Measurements from ENCODE around the gene MYL2. TPM values are rescaled to one million over a fixed set of nuclear protein-coding genes. Genes with fewer than 3 reads are reported as not detected.

The MYL2 gene
- total RNA-seq, 1 donor from 2014 or later = not detected

DNA sequence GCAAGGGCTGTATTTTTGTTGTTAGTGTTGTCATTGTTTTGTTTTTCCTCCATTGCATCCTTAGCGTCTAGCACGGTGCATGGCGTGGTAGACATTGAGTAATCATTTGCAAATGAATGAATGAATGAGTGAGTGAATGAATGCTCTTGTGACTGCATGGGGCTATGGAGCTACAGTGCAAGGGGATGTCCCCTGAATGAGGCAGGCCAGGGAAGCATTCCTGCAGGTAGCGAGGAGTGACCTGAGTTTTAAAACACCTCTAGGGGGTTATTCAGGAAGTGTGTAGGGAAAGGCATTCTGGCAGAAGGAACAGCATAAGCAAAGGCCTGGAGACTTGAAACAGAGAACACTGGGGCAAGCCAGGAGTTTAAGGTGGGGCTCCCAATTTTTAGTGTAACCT lies 16.9 kb downstream of the MYL2 start:
- DNase-seq (ENCODE audit: low read depth) = no peak
- TF ChIP-seq, protein P1, sequence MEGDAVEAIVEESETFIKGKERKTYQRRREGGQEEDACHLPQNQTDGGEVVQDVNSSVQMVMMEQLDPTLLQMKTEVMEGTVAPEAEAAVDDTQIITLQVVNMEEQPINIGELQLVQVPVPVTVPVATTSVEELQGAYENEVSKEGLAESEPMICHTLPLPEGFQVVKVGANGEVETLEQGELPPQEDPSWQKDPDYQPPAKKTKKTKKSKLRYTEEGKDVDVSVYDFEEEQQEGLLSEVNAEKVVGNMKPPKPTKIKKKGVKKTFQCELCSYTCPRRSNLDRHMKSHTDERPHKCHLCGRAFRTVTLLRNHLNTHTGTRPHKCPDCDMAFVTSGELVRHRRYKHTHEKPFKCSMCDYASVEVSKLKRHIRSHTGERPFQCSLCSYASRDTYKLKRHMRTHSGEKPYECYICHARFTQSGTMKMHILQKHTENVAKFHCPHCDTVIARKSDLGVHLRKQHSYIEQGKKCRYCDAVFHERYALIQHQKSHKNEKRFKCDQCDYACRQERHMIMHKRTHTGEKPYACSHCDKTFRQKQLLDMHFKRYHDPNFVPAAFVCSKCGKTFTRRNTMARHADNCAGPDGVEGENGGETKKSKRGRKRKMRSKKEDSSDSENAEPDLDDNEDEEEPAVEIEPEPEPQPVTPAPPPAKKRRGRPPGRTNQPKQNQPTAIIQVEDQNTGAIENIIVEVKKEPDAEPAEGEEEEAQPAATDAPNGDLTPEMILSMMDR (IDR thresholded peaks at IDR 0.05; ENCODE audit: insufficient read depth, low read length, poor library complexity, severe bottlenecking) = no peak
- Histone ChIP-seq H3K4me3 (ENCODE audit: low read depth, low read length) (no peak overlapping the region), H3K27me3 (ENCODE audit: control insufficient read depth, insufficient read depth, low read length) (no peaks in the 10 kb centered on the region), H3K36me3 (ENCODE audit: control insufficient read depth, insufficient read depth, low read length) (no peaks in the 10 kb centered on the region)

DNA sequence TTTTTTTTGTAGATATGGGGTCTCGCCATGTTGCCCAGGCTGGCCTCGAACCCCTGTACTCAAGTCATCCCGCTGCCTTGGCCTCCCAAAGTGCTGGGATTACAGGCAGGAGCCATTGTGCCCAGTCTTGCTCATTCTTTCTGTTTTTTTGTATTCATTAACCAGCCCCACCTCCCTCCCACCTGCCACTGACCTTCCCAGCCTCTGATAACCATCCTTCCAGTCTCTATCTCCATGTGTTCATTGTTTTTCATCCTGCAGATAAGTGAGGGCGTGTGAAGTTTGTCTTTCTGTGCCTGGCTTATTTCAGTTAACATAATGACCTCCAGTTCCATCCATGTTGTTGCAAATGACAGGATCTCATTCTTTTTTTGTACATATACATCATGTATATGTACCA lies 19.0 kb downstream of the MYL2 start:
- TF ChIP-seq, protein P1 (IDR thresholded peaks at IDR 0.05; ENCODE audit: insufficient read depth, low read length, poor library complexity, severe bottlenecking) = no peak
- Histone ChIP-seq H3K4me3 (ENCODE audit: low read depth, low read length) (no peak overlapping the region), H3K27me3 (ENCODE audit: control insufficient read depth, insufficient read depth, low read length) (no peaks in the 10 kb centered on the region), H3K36me3 (ENCODE audit: control insufficient read depth, insufficient read depth, low read length) (no peaks in the 10 kb centered on the region)
- DNase-seq (ENCODE audit: low read depth) = no peak

DNA sequence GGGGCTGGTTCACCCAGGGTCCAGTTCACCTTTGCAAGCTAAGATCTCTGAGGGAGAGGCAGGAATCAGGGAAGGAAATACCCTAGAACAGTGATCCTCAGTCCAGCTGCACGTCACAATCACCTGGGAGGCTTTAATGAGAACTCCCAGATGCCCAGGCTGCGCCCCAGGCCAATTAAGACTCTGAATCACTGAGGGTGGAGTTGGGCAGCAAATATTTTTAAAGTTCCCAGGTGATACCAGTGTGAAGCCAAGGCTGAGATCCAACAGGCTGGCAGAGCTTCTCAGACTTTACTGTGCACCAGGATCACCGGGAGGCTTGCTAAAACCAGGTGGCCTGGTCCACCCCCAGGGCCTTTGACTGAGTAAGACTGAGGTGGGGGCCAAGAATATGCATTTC lies 23.8 kb downstream of the MYL2 start:
- H3K4me3 ChIP-seq (ENCODE audit: low read depth, low read length) = no peak overlapping the region
- no peak for DNase-seq (ENCODE audit: low read depth)
- H3K36me3 ChIP-seq (ENCODE audit: control insufficient read depth, insufficient read depth, low read length) = no peaks in the 10 kb centered on the region
- H3K27me3 ChIP-seq (ENCODE audit: control insufficient read depth, insufficient read depth, low read length) = no peaks in the 10 kb centered on the region
- TF ChIP-seq, protein P1 (IDR thresholded peaks at IDR 0.05; ENCODE audit: insufficient read depth, low read length, poor library complexity, severe bottlenecking) = no peak

DNA sequence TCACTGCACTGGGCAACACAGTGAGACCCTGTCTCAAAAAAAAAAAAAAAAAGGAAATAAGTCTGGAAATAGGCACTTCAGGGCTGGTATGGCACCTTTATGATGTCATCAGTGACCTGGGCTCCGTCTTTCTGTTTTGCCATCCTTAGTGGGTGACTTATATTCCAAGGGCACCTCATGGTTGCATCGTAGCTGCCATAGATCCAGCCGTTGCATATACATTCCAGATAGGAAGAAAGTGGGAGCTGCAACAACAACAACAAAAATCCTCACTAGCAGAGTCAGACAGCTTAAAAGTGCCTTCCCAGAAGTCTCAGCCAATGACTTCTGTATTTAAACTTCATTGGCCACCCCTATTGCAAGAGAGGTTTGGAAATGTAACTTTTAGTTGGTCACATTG lies 26.4 kb downstream of the MYL2 start:
- Histone ChIP-seq H3K27me3 (ENCODE audit: control insufficient read depth, insufficient read depth, low read length) (no peaks in the 10 kb centered on the region), H3K36me3 (ENCODE audit: control insufficient read depth, insufficient read depth, low read length) (no peaks in the 10 kb centered on the region), H3K4me3 (ENCODE audit: low read depth, low read length) (no peak overlapping the region)
- DNase-seq (ENCODE audit: low read depth) = no peak
- TF ChIP-seq, protein P1 (IDR thresholded peaks at IDR 0.05; ENCODE audit: insufficient read depth, low read length, poor library complexity, severe bottlenecking) = no peak

DNA sequence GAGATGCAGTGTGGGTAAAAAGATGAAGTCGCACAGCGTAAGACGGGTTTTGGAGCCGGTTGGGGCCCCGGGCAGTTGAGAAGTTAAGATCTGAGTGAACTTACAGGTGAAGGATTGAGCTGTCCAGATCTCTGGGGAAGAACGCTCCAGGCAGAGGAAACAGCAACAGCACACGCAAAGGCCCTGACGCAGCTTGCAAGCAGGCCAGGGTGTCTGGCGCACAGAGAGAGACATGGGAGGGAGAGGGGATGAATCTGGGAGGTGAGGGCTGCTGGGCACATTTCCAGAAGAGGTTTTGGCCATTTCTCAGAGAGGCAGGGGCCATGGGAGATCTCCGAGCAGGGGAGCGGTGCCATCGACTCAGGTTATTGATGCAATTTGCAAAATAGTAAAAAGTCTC lies 31.0 kb downstream of the MYL2 start:
- Histone ChIP-seq H3K4me3 (ENCODE audit: low read depth, low read length) (no peak overlapping the region), H3K36me3 (ENCODE audit: control insufficient read depth, insufficient read depth, low read length) (no peaks in the 10 kb centered on the region), H3K27me3 (ENCODE audit: control insufficient read depth, insufficient read depth, low read length) (no peaks in the 10 kb centered on the region)
- DNase-seq (ENCODE audit: low read depth) = no peak
- TF ChIP-seq, protein P1 (IDR thresholded peaks at IDR 0.05; ENCODE audit: insufficient read depth, low read length, poor library complexity, severe bottlenecking) = no peak

DNA sequence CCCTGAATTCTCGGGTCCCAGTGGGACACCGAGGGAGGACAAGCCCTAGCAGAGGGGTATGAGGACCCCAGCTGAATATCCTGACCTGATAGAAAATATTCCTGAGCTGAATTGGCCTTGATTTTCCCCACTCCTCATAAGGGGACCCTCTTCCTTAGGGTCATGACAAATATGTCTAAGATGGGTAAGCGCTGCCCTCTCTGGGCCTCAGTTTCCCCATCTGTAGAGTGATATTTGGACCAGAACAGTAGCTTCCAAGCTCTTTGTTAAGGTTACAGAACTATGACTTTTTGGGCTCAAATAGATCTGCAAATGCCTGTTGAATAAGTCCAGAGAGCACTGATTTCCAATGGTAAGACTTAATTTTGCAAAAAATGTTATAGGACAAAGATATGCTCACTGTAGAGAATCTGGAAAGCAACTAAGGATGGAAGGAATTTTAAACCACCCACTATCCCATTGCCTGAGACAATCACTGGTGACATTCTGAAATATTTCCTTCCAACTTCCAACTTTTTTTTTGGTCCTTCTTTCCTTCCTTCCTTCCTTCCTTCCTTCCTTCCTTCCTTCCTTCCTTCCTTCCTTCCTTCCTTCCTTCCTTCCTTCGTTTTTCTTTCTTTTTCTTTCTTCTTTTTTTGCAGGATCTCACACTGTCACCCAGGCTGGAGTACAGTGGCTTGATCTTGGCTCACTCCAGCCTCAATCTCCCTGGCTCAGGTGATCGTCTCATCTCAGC lies 32.0 kb downstream of the MYL2 start:
- TF ChIP-seq, protein P1 (IDR thresholded peaks at IDR 0.05; ENCODE audit: insufficient read depth, low read length, poor library complexity, severe bottlenecking) = no peak
- H3K27me3 ChIP-seq (ENCODE audit: control insufficient read depth, insufficient read depth, low read length) = no peaks in the 10 kb centered on the region
- DNase-seq (ENCODE audit: low read depth) = no peak
- H3K36me3 ChIP-seq (ENCODE audit: control insufficient read depth, insufficient read depth, low read length) = no peaks in the 10 kb centered on the region
- no peak overlapping the region for H3K4me3 ChIP-seq (ENCODE audit: low read depth, low read length)
